HCT116 (cell line): ENCODE measurements around the gene CFAP92. TPM values are rescaled to one million over a fixed set of nuclear protein-coding genes. Genes with fewer than 3 reads are reported as not detected.

Experiments used
- ATAC-seq: fragments of 200-7000 bp; cut with Tn5 transposase; 2 replicates; pipeline ENCODE4 v1.9.1; 2020; ENCODE audit warnings: mild to moderate bottlenecking, moderate library complexity
- BruUV-seq: library from RNA; stranded (reverse); fragments of 400-500 nt; replicated peaks from 2 replicates; lab custom pipeline; 2021; lab: Mats Ljungman, UMichigan
- CTCF ChIA-PET: fragments of 300-600 bp; sonication (Branson Sonifier 250); formaldehyde crosslinking; loops from one replicate; lab custom pipeline; 2021; ENCODE audit warnings: antibody characterized with exemption; lab: Charles Lee
- POLR2A ChIA-PET: fragments of 300-600, 350-600 bp; sonication (Branson Sonifier 250); formaldehyde crosslinking; loops from one replicate; lab custom pipeline; 2021; ENCODE audit warnings: antibody characterized with exemption; lab: Charles Lee
- RAD21 ChIA-PET, 2 experiments: fragments of 300-600 bp; sonication (Branson Sonifier 250); formaldehyde crosslinking; loops; one replicate each; lab custom pipeline; 2023; ENCODE audit warnings: low total read pairs in 2 of 2; ENCODE audit not compliant: uncharacterized antibody in 2 of 2, unreplicated experiment in 2 of 2, low non-redundant PET in 1 of 2; lab: Charles Lee
- DNase-seq: peaks from one replicate; pipeline ENCODE4 v3.0.0-alpha.2; 2010; ENCODE audit warnings: low read depth, low spot score
- H2AFZ ChIP-seq: fragments of 200-600 bp; shearing (Covaris generic), sonication (generic); 2 replicates; pipeline ENCODE4 v1.6.1; 2017; ENCODE audit warnings: low read depth, mixed run types, mixed read lengths, antibody characterized with exemption, low read length; ENCODE audit not compliant: poor library complexity, severe bottlenecking
- H3K27ac ChIP-seq: 2 replicates; pipeline ENCODE4 v1.5.1; 2012; ENCODE audit warnings: low read depth, low read length
- H3K27me3 ChIP-seq: fragments of 200-600 bp; sonication (generic); 2 replicates; pipeline ENCODE4 v1.6.1; 2016; ENCODE audit warnings: mixed run types, low read length, mixed read lengths; ENCODE audit not compliant: insufficient read depth
- H3K36me3 ChIP-seq, 2 experiments: fragments of 200-500 bp in 1 of 2; fragments of 200-600 bp in 1 of 2; sonication (Bioruptor generic) in 1 of 2; sonication (generic) in 1 of 2; 2 replicates each; pipeline versions ENCODE4 v1.5.1 to v1.6.1; 2014 to 2016; ENCODE audit warnings: low read length in 2 of 2, inconsistent platforms in 1 of 2, mixed read lengths in 1 of 2, mixed run types in 1 of 2; ENCODE audit not compliant: insufficient read depth in 2 of 2, control insufficient read depth in 1 of 2
- H3K4me1 ChIP-seq, 2 experiments: fragments of 200-600 bp in 1 of 2; sonication (generic) in 1 of 2; 2 replicates each; pipeline versions ENCODE4 v1.5.1 to v1.6.1; 2012 to 2017; ENCODE audit warnings: low read length in 2 of 2, inconsistent platforms in 1 of 2, mild to moderate bottlenecking in 1 of 2, mixed read lengths in 1 of 2, mixed run types in 1 of 2, moderate library complexity in 1 of 2; ENCODE audit not compliant: insufficient read depth in 2 of 2, control insufficient read depth in 1 of 2
- H3K4me2 ChIP-seq: fragments of 200-600 bp; sonication (generic); 2 replicates; pipeline ENCODE4 v1.6.1; 2017; ENCODE audit warnings: mixed run types, low read length, mixed read lengths
- H3K4me3 ChIP-seq, 2 experiments: fragments of 200-600 bp in 1 of 2; sonication (generic) in 1 of 2; replicated peaks in 1 of 2; 2 replicates each; pipeline ENCODE4 v1.5.1; 2011 to 2016; ENCODE audit warnings: low read length in 2 of 2, control low read depth in 1 of 2, low read depth in 1 of 2, mild to moderate bottlenecking in 1 of 2, mixed read lengths in 1 of 2, mixed run types in 1 of 2
- H3K79me2 ChIP-seq: fragments of 200-600 bp; sonication (generic); 2 replicates; pipeline ENCODE4 v1.6.1; 2017; ENCODE audit warnings: mild to moderate bottlenecking, mixed run types, low read length, moderate library complexity, mixed read lengths; ENCODE audit not compliant: insufficient read depth
- H3K9ac ChIP-seq: fragments of 200-600 bp; sonication (generic); 2 replicates; pipeline ENCODE4 v1.6.1; 2016; ENCODE audit warnings: low read length, mixed read lengths
- H3K9me2 ChIP-seq: fragments of 200-600 bp; sonication (generic), shearing (Covaris generic); 2 replicates; pipeline ENCODE4 v1.6.1; 2017; ENCODE audit warnings: mixed run types, mild to moderate bottlenecking, moderate library complexity; ENCODE audit not compliant: insufficient read depth
- H3K9me3 ChIP-seq, 2 experiments: fragments of 200-500 bp in 1 of 2; fragments of 200-600 bp in 1 of 2; sonication (Bioruptor generic) in 1 of 2; sonication (generic) in 1 of 2; 2 replicates each; pipeline ENCODE4 v1.6.1; 2014 to 2017; ENCODE audit warnings: low read length in 2 of 2, mixed read lengths in 2 of 2, inconsistent platforms in 1 of 2, low read depth in 1 of 2, mild to moderate bottlenecking in 1 of 2, mixed run types in 1 of 2, moderate library complexity in 1 of 2; ENCODE audit not compliant: control insufficient read depth in 1 of 2, insufficient read depth in 1 of 2
- H4K20me1 ChIP-seq: fragments of 200-600 bp; sonication (generic), shearing (Covaris generic); 2 replicates; pipeline ENCODE4 v1.6.1; 2017; ENCODE audit warnings: mixed run types, mild to moderate bottlenecking, moderate library complexity; ENCODE audit not compliant: insufficient read depth
- CEBPB ChIP-seq: IDR thresholded peaks from 2 replicates; pipeline ENCODE4 v1.6.1; 2012; ENCODE audit warnings: low read depth
- CTCF ChIP-seq, 3 experiments: fragments of 200-600 bp in 1 of 3; sonication (generic) in 1 of 3; IDR thresholded peaks in 2 of 3; conservative IDR thresholded peaks in 1 of 3; 2 replicates each; pipeline ENCODE4 v1.5.1; 2012 to 2017; ENCODE audit warnings: low read depth in 2 of 3, low read length in 2 of 3, antibody characterized with exemption in 1 of 3, borderline replicate concordance in 1 of 3, control low read depth in 1 of 3, mild to moderate bottlenecking in 1 of 3, mixed read lengths in 1 of 3, mixed run types in 1 of 3, moderate library complexity in 1 of 3; ENCODE audit not compliant: insufficient read depth in 1 of 3
- EGR1 ChIP-seq: IDR thresholded peaks from 2 replicates; pipeline ENCODE4 v1.6.1; 2012; ENCODE audit warnings: low read depth
- ELF1 ChIP-seq: IDR thresholded peaks from 2 replicates; pipeline ENCODE4 v1.6.1; 2012; ENCODE audit warnings: low read depth, borderline replicate concordance
- EZH2 ChIP-seq: fragments of 200-600 bp; sonication (generic); IDR thresholded peaks from 2 replicates; pipeline ENCODE4 v1.6.1; 2017; ENCODE audit warnings: antibody characterized with exemption, mixed run types
- JUND ChIP-seq: IDR thresholded peaks from 2 replicates; pipeline ENCODE4 v1.6.1; 2012
- POLR2A ChIP-seq: IDR thresholded peaks from 2 replicates; pipeline ENCODE4 v1.7.0; 2011; ENCODE audit warnings: borderline replicate concordance; ENCODE audit not compliant: insufficient read depth, insufficient read length; ENCODE audit errors: extremely low read depth
- POLR2AphosphoS5 ChIP-seq: IDR thresholded peaks from 2 replicates; pipeline ENCODE4 v1.6.1; 2011; ENCODE audit warnings: mild to moderate bottlenecking, low read depth, low read length, moderate library complexity
- RAD21 ChIP-seq: IDR thresholded peaks from 2 replicates; pipeline ENCODE4 v1.6.1; 2012; ENCODE audit warnings: low read depth, mild to moderate bottlenecking
- SP1 ChIP-seq: IDR thresholded peaks from 2 replicates; pipeline ENCODE4 v1.6.1; 2012; ENCODE audit warnings: low read depth
- SRF ChIP-seq: IDR thresholded peaks from 2 replicates; pipeline ENCODE4 v1.6.1; 2012; ENCODE audit warnings: low read depth
- ZFX ChIP-seq: fragments of 450-650 bp; IDR thresholded peaks from 2 replicates; pipeline ENCODE4 v1.6.1; 2017
- ZNF274 ChIP-seq: fragments of 200-500 bp; sonication (Bioruptor generic); IDR thresholded peaks from 2 replicates; pipeline ENCODE4 v1.6.1; 2014; ENCODE audit warnings: mild to moderate bottlenecking, low read depth, low read length, inconsistent platforms
- intact Hi-C: fragments of 100-400 bp; cut with micrococcal nuclease; formaldehyde crosslinking; loops from 2 replicates; pipeline ENCODE4 v1.10.0; 2022
- total RNA-seq: library from RNA; stranded (reverse); gene quantifications from one replicate; pipeline ENCODE4 v1.2.1, GENCODE V29; 2021; ENCODE audit not compliant: unreplicated experiment
- TF ChIP-seq, protein P1 (sequence below): IDR thresholded peaks from 2 replicates; pipeline ENCODE4 v1.6.1; 2011; ENCODE audit warnings: mild to moderate bottlenecking, low read length, moderate library complexity; ENCODE audit not compliant: insufficient replicate concordance; ENCODE audit errors: extremely low read depth
- TF ChIP-seq, protein P2 (sequence below): IDR thresholded peaks from 2 replicates; pipeline ENCODE4 v1.6.1; 2012

CFAP92 gene
- total RNA-seq, 1 experiment from 2014 or later = 3.6 TPM

GRCh38 chr3:129019266-129019665, 25.4 kb upstream of the CFAP92 start:
- CTCF ChIA-PET = interaction anchor here (1.2 kb wide), 1 partner anchor 49 kb away, joined by 4 read pairs; no protein-coding TSS in a partner anchor
- Histone ChIP-seq H3K36me3 (no peaks in the 10 kb centered on the region), H3K9ac (no peak overlapping the region), H3K9me3 (no peaks in the 10 kb centered on the region), H3K4me2 (no peak overlapping the region), H3K27me3 (no peaks in the 10 kb centered on the region), H3K4me3 (no peak overlapping the region), H3K79me2 (no peaks in the 10 kb centered on the region), H3K4me1 (peaks cover 22 to 28% of the 10 kb centered on the region in 2 experiments), H2AFZ (no peak overlapping the region), H4K20me1 (no peaks in the 10 kb centered on the region), H3K9me2 (no peaks in the 10 kb centered on the region), H3K27ac (no peak overlapping the region)
- POLR2A ChIA-PET = no interaction called here
- no TSS peak for BruUV-seq
- ATAC-seq = no peak
- no peak for DNase-seq
- intact Hi-C loops = no loop called here
- TF ChIP-seq POLR2AphosphoS5 (no peak), ZFX (no peak), RAD21 (no peak), CEBPB (no peak), SRF (no peak), POLR2A (no peak)
- TF ChIP-seq, protein P1, sequence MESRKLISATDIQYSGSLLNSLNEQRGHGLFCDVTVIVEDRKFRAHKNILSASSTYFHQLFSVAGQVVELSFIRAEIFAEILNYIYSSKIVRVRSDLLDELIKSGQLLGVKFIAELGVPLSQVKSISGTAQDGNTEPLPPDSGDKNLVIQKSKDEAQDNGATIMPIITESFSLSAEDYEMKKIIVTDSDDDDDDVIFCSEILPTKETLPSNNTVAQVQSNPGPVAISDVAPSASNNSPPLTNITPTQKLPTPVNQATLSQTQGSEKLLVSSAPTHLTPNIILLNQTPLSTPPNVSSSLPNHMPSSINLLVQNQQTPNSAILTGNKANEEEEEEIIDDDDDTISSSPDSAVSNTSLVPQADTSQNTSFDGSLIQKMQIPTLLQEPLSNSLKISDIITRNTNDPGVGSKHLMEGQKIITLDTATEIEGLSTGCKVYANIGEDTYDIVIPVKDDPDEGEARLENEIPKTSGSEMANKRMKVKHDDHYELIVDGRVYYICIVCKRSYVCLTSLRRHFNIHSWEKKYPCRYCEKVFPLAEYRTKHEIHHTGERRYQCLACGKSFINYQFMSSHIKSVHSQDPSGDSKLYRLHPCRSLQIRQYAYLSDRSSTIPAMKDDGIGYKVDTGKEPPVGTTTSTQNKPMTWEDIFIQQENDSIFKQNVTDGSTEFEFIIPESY = no peak
- TF ChIP-seq, protein P2, sequence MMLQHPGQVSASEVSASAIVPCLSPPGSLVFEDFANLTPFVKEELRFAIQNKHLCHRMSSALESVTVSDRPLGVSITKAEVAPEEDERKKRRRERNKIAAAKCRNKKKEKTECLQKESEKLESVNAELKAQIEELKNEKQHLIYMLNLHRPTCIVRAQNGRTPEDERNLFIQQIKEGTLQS = no peak
- RAD21 ChIA-PET = no interaction called here

DNA sequence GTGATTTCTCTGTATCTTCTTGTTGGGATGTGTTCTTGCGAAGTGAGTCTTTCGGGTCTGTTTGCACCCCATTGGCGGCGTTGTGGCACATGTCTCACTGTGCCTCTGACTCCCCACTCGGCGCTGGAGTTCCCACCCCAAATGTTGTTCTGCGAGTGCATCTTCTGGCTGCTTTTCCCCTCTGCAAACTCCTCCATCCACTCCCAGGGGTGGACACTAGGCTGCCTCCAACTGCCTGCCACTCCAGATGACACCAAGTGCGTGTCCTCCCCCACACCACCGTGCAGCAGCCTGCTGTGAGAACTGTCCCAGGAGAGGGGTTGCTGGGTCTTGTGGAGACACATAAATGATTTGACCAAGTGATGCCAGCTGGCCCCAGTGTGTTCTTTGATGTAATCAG, 24.9 kb upstream of the CFAP92 start:
- intact Hi-C loops = no loop called here
- H3K9ac ChIP-seq = no peak overlapping the region
- H3K9me2 ChIP-seq = no peaks in the 10 kb centered on the region
- ATAC-seq (no peak), DNase-seq (no peak)
- no peaks in the 10 kb centered on the region for H3K36me3 ChIP-seq
- BruUV-seq = no TSS peak
- CTCF ChIA-PET = no interaction called here
- no peaks in the 10 kb centered on the region for H3K79me2 ChIP-seq
- H3K4me3 ChIP-seq = no peak overlapping the region
- H2AFZ ChIP-seq = no peak overlapping the region
- POLR2A ChIA-PET = no interaction called here
- H3K4me2 ChIP-seq = no peak overlapping the region
- H3K4me1 ChIP-seq = peaks cover 22 to 28% of the 10 kb centered on the region in 2 experiments
- no peaks in the 10 kb centered on the region for H4K20me1 ChIP-seq
- H3K27ac ChIP-seq = no peak overlapping the region
- no peaks in the 10 kb centered on the region for H3K9me3 ChIP-seq
- no peaks in the 10 kb centered on the region for H3K27me3 ChIP-seq
- RAD21 ChIA-PET = no interaction called here
- TF ChIP-seq JUND = no peak
- TF ChIP-seq SP1 = no peak
- TF ChIP-seq, protein P1 = no peak
- no peak for TF ChIP-seq EGR1
- TF ChIP-seq ELF1 = no peak
- TF ChIP-seq CEBPB = no peak
- no peak for TF ChIP-seq EZH2
- no peak for TF ChIP-seq POLR2A
- TF ChIP-seq ZFX = no peak
- TF ChIP-seq ZNF274 = no peak
- no peak for TF ChIP-seq POLR2AphosphoS5
- TF ChIP-seq CTCF (IDR thresholded peaks at IDR 0.05 in 2 of 3, conservative IDR thresholded peaks at IDR 0.05 in 1 of 3; ENCODE audit: borderline replicate concordance in 1 of 3, insufficient read depth in 1 of 3, low read depth in 2 of 3, low read length in 2 of 3) = no peak
